ENCODE measurements around the gene PPM1L.

Gene PPM1L

GRCh38 chr3:160810362-160811236, 54.6 kb downstream of the PPM1L start:
- no peak for DNase-seq

GRCh38 chr3:160811237-160811548, 55.2 kb downstream of the PPM1L start:
- no peak for DNase-seq

- DNase-seq = no peak
Measured at GRCh38 chr3:160812304-160812703, 56.3 kb downstream of the PPM1L start.

- DNase-seq = no peak
Measured at GRCh38 chr3:160815280-160815679, 59.2 kb downstream of the PPM1L start.

- no peak for DNase-seq
Measured at GRCh38 chr3:160820022-160820421, 64.0 kb downstream of the PPM1L start.

- DNase-seq = no peak
Measured at GRCh38 chr3:160820430-160820829, 64.4 kb downstream of the PPM1L start.

GRCh38 chr3:160822936-160823335, 66.9 kb downstream of the PPM1L start:
- no peak for DNase-seq

GRCh38 chr3:160825311-160825800, 69.3 kb downstream of the PPM1L start:
- DNase-seq = no peak

- DNase-seq = no peak
Measured at GRCh38 chr3:160826408-160826807, 70.4 kb downstream of the PPM1L start.

GRCh38 chr3:160826991-160827390, 71.0 kb downstream of the PPM1L start:
- DNase-seq = no peak

- no peak for DNase-seq
Measured at GRCh38 chr3:160827516-160827915, 71.5 kb downstream of the PPM1L start.

- no peak for DNase-seq
Measured at GRCh38 chr3:160828880-160829279, 72.8 kb downstream of the PPM1L start.

- DNase-seq = no peak
Measured at GRCh38 chr3:160829486-160830009, 73.5 kb downstream of the PPM1L start.

GRCh38 chr3:160830796-160831195, 74.8 kb downstream of the PPM1L start:
- DNase-seq = no peak

GRCh38 chr3:160831401-160831800, 75.4 kb downstream of the PPM1L start:
- DNase-seq = no peak

- no peak for DNase-seq
Measured at GRCh38 chr3:160837394-160837980, 81.5 kb downstream of the PPM1L start.

- DNase-seq = no peak
Measured at GRCh38 chr3:160840590-160840989, 84.6 kb downstream of the PPM1L start.

- DNase-seq = no peak
Measured at GRCh38 chr3:160841455-160841854, 85.4 kb downstream of the PPM1L start.

- no peak for DNase-seq
Measured at GRCh38 chr3:160842021-160843005, 86.3 kb downstream of the PPM1L start.

GRCh38 chr3:160851629-160852210, 95.7 kb downstream of the PPM1L start:
- no peak for DNase-seq

- DNase-seq = no peak
Measured at GRCh38 chr3:160852856-160853255, 96.8 kb downstream of the PPM1L start.

- no peak for DNase-seq
Measured at GRCh38 chr3:160856450-160856849, 100.4 kb downstream of the PPM1L start.
